Measurements from ENCODE around the gene TCAP. TPM values are rescaled to one million over a fixed set of nuclear protein-coding genes. Genes with fewer than 3 reads are reported as not detected.

Gene TCAP
- total and polyA plus RNA-seq, 12 donors = 0.78 to 13.6 (median 1.8) TPM; not detected in 1

- Histone ChIP-seq H3K4me1 (replicated peaks in 1 of 2) (peaks cover 19 to 32% of the 10 kb centered on the region in 2 donors), H3K36me3 (replicated peaks in 1 of 2) (peaks cover 0 to 17% of the 10 kb centered on the region in 2 donors), H3K9me3 (replicated peaks in 1 of 3) (no peaks in the 10 kb centered on the region), H3K27ac (peak overlapping the region in 1 of 5 donors; percentile 74), H3K4me3 (no peak overlapping the region), H3K27me3 (peaks cover 19% of the 10 kb centered on the region)
- intact Hi-C loops (cut with DNase I) = no loop called here
- peak in 1 of 7 donors; percentile 57 for DNase-seq
- TF ChIP-seq CTCF (IDR thresholded peaks at IDR 0.05) (no peak), POLR2A (IDR thresholded peaks at IDR 0.05) (no peak)
- 25 to 53% (median 35%) methylated on average over 2 of the region's 2 CpGs for WGBS, 4 donors
Measured at GRCh38 chr17:39666231-39666600, 1.1 kb downstream of the TCAP start.

- WGBS, 4 donors = 25 to 38% (median 29%) methylated on average over 3 to 11 of the region's 11 CpGs
- intact Hi-C loops (cut with DNase I) = no loop called here
- Histone ChIP-seq H3K27me3 (peaks cover 23% of the 10 kb centered on the region), H3K9me3 (replicated peaks in 1 of 3) (no peaks in the 10 kb centered on the region), H3K36me3 (replicated peaks in 1 of 2) (peaks cover 0 to 12% of the 10 kb centered on the region in 2 donors), H3K27ac (peak overlapping the region in 2 of 5 donors; percentile 29 to 74), H3K4me1 (replicated peaks in 1 of 2) (peaks cover 19 to 30% of the 10 kb centered on the region in 2 donors), H3K4me3 (no peak overlapping the region)
- peak in 6 of 7 donors; percentile 56 to 88 (median 72) for DNase-seq
- no peak for TF ChIP-seq POLR2A (IDR thresholded peaks at IDR 0.05)
Measured at GRCh38 chr17:39666601-39667261, 1.6 kb downstream of the TCAP start.

GRCh38 chr17:39667262-39667944, 2.3 kb downstream of the TCAP start:
- peak overlapping the region in 1 of 4 donors; percentile 47 for H3K4me3 ChIP-seq
- 0 to 17% (median 13%) methylated on average over 3 to 49 of the region's 49 CpGs for WGBS, 4 donors
- peak in 3 of 7 donors; percentile 46 to 91 (median 56) for DNase-seq
- peak overlapping the region in 2 of 5 donors; percentile 29 to 74 for H3K27ac ChIP-seq
- H3K9me3 ChIP-seq (replicated peaks in 1 of 3) = no peaks in the 10 kb centered on the region
- H3K36me3 ChIP-seq (replicated peaks in 1 of 2) = peaks cover 0 to 7% of the 10 kb centered on the region in 2 donors
- no peak for TF ChIP-seq POLR2A (IDR thresholded peaks at IDR 0.05)
- TF ChIP-seq CTCF (IDR thresholded peaks at IDR 0.05) = no peak
- intact Hi-C loops (cut with DNase I) = no loop called here
- H3K27me3 ChIP-seq = peaks cover 23% of the 10 kb centered on the region
- peaks cover 19 to 30% of the 10 kb centered on the region in 2 donors for H3K4me1 ChIP-seq (replicated peaks in 1 of 2)

- peak within 1 kb of the TSS in 1 of 4 donors; percentile 47 for H3K4me3 ChIP-seq
- intact Hi-C loops (cut with DNase I) = loop anchor here in 1 of 2 donors (2.0 kb wide), 1 partner anchor 45 kb away; no protein-coding TSS in a partner anchor
- peak; percentile 47 to 84 (median 71) for DNase-seq
- H3K27me3 ChIP-seq = peaks cover 23% of the 10 kb centered on the region
- H3K36me3 ChIP-seq (replicated peaks in 1 of 2) = no peaks in the 10 kb centered on the region
- peak within 1 kb of the TSS in 1 of 5 donors; percentile 74 for H3K27ac ChIP-seq
- H3K4me1 ChIP-seq (replicated peaks in 1 of 2) = peaks cover 19 to 30% of the 10 kb centered on the region in 2 donors
- no peaks in the 10 kb centered on the region for H3K9me3 ChIP-seq (replicated peaks in 1 of 3)
- TF ChIP-seq POLR2A (IDR thresholded peaks at IDR 0.05) (no peak), CTCF (IDR thresholded peaks at IDR 0.05) (peak; percentile 20 to 65 (median 56))
- 2 to 4% (median 3%) methylated on average over 38 to 85 of the region's 85 CpGs for WGBS, 4 donors
Measured at GRCh38 chr17:39667945-39668924, 3.1 kb downstream of the TCAP start, which contains the start of gene PNMT. Gene PNMT, plus strand, starts transcription at chr17:39668453. Its CDS starts 23 bp downstream, at chr17:39668476.
